ENCODE data around the gene SCO2. TPM values are rescaled to one million over a fixed set of nuclear protein-coding genes. Genes with fewer than 3 reads are reported as not detected.
"Not testable (repeated sequence)": the region's sequence is repeated elsewhere in the genome, so short reads cannot be mapped to it uniquely, and the experiment has no call there.

SCO2 gene
- total RNA-seq, 1 experiment from 2014 or later = 7.0 TPM

DNA sequence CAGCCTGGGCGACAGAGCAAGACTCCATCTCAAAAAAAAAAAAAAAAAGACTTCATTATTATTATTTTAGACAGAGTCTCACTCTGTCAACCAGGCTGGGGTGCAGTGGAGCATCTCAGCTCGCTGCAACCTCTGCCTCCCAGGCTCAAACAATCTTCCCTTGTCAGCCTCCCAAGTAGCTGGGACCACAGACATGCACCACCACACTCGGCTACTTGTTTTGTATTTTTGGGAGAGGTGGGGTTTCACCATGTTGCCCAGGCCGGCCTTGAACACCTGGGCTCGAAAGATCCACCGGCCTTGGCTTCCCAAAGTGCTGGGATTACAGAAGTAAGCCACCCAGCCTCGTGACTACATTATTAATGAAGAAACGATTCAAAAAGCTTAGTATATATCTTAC, 9.7 kb upstream of the SCO2 start:
- H3K4me3 ChIP-seq (replicated peaks in 1 of 2; ENCODE audit: low read depth in 1 of 2, low read length in 2 of 2) = no peak overlapping the region
- H3K9me2 ChIP-seq (ENCODE audit: insufficient read depth) = no peaks in the 10 kb centered on the region
- ChIA-PET POLR2A (interaction anchor here (2.3 kb wide), 1 partner anchor 10 kb away, joined by 7 read pairs; the partner anchor contains the start of gene KLHDC7B), CTCF (interaction anchor here (1.0 kb wide), 1 partner anchor 10 kb away, joined by 3 read pairs; the partner anchor contains the start of gene KLHDC7B), RAD21 (ENCODE audit: low non-redundant PET in 1 of 2, low total read pairs in 2 of 2, uncharacterized antibody in 2 of 2, unreplicated experiment in 2 of 2) (no interaction called here)
- intact Hi-C loops (cut with micrococcal nuclease) = no loop called here
- peaks cover 3 to 41% of the 10 kb centered on the region in 2 experiments; a peak in 3 of 4 replicates for H3K4me1 ChIP-seq (ENCODE audit: control insufficient read depth in 1 of 2, insufficient read depth in 2 of 2, low read length in 2 of 2)
- H3K36me3 ChIP-seq (ENCODE audit: control insufficient read depth in 1 of 2, insufficient read depth in 2 of 2, low read length in 2 of 2) = no peaks in the 10 kb centered on the region
- H4K20me1 ChIP-seq (ENCODE audit: insufficient read depth) = no peaks in the 10 kb centered on the region
- H3K4me2 ChIP-seq (ENCODE audit: low read length) = no peak overlapping the region
- H3K27me3 ChIP-seq (ENCODE audit: insufficient read depth, low read length) = no peaks in the 10 kb centered on the region
- no peaks in the 10 kb centered on the region for H3K79me2 ChIP-seq (ENCODE audit: insufficient read depth, low read length)
- DNase-seq (ENCODE audit: low read depth, low spot score) = no peak
- H3K9me3 ChIP-seq (ENCODE audit: control insufficient read depth in 1 of 2, insufficient read depth in 1 of 2, low read depth in 1 of 2, low read length in 2 of 2) = no peaks in the 10 kb centered on the region
- no peak overlapping the region for H2AFZ ChIP-seq (ENCODE audit: low read depth, low read length, poor library complexity, severe bottlenecking)
- H3K9ac ChIP-seq (ENCODE audit: low read length) = no peak overlapping the region
- H3K27ac ChIP-seq (ENCODE audit: low read depth, low read length) = no peak overlapping the region
- no TSS peak for BruUV-seq (replicated peaks)
- no peak for TF ChIP-seq ZNF274 (IDR thresholded peaks at IDR 0.05; ENCODE audit: low read depth, low read length)
- TF ChIP-seq, protein P1, sequence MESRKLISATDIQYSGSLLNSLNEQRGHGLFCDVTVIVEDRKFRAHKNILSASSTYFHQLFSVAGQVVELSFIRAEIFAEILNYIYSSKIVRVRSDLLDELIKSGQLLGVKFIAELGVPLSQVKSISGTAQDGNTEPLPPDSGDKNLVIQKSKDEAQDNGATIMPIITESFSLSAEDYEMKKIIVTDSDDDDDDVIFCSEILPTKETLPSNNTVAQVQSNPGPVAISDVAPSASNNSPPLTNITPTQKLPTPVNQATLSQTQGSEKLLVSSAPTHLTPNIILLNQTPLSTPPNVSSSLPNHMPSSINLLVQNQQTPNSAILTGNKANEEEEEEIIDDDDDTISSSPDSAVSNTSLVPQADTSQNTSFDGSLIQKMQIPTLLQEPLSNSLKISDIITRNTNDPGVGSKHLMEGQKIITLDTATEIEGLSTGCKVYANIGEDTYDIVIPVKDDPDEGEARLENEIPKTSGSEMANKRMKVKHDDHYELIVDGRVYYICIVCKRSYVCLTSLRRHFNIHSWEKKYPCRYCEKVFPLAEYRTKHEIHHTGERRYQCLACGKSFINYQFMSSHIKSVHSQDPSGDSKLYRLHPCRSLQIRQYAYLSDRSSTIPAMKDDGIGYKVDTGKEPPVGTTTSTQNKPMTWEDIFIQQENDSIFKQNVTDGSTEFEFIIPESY (IDR thresholded peaks at IDR 0.05; ENCODE audit: extremely low read depth, insufficient replicate concordance, low read length) = no peak
- no peak for TF ChIP-seq YY1 (IDR thresholded peaks at IDR 0.05; ENCODE audit: extremely low read depth, insufficient replicate concordance, low read depth, low read length)
- no peak for TF ChIP-seq FOSL1 (IDR thresholded peaks at IDR 0.05; ENCODE audit: low read depth)
- no peak for TF ChIP-seq EZH2phosphoT487 (IDR thresholded peaks at IDR 0.05; ENCODE audit: borderline replicate concordance)
- no peak for ATAC-seq

DNA sequence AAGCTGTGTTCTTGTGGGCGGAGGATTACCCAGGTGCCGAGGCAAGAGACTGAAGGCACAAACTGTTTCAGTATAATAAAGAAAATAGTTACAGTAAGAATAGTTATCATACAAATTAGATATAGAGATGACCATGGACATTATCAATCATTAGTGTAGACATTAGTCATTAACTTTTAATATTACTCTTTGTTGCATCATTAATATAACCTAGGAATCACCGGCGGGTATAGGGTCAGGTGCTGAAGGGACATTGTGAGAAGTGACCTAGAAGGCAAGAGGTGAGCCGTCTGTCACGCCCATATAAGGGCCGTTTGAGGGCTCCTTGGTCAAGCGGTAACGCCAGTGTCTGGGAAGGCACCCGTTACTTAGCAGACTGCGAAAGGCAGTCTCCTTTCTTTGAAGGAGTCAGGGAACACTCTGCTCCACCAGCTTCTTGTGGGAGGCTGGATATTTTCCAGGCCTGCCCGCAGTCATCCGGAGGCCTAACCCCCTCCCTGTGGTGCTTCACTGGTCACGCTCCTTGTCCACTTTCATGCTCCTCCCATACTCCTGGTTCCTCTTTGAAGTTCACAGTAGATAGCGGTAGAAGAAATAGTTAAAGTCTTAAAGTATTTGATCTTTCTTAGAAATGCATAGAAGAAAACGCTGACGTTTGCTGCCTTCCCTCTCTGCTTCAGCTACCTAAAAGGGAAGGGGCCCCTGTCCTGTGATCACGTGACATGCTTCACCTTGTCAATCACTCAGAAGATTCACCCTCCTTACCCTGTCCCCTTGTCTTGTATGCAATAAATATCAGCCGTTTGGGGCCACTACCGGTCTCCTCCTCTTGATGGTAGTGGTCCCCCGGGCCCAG, 8.7 kb upstream of the SCO2 start:
- H3K4me2 ChIP-seq (ENCODE audit: low read length); CTCF ChIA-PET; H2AFZ ChIP-seq (ENCODE audit: low read depth, low read length, poor library complexity, severe bottlenecking); H4K20me1 ChIP-seq (ENCODE audit: insufficient read depth); RAD21 ChIA-PET (ENCODE audit: low non-redundant PET in 1 of 2, low total read pairs in 2 of 2, uncharacterized antibody in 2 of 2, unreplicated experiment in 2 of 2); DNase-seq (ENCODE audit: low read depth, low spot score); H3K27ac ChIP-seq (ENCODE audit: low read depth, low read length); H3K4me3 ChIP-seq (replicated peaks in 1 of 2; ENCODE audit: low read depth in 1 of 2, low read length in 2 of 2); H3K36me3 ChIP-seq (ENCODE audit: control insufficient read depth in 1 of 2, insufficient read depth in 2 of 2, low read length in 2 of 2); H3K79me2 ChIP-seq (ENCODE audit: insufficient read depth, low read length); ATAC-seq; BruUV-seq (replicated peaks); H3K9ac ChIP-seq (ENCODE audit: low read length); H3K9me3 ChIP-seq (ENCODE audit: control insufficient read depth in 1 of 2, insufficient read depth in 1 of 2, low read depth in 1 of 2, low read length in 2 of 2); H3K9me2 ChIP-seq (ENCODE audit: insufficient read depth); H3K27me3 ChIP-seq (ENCODE audit: insufficient read depth, low read length): not testable (repeated sequence)
- intact Hi-C loops (cut with micrococcal nuclease) = loop anchor here (5.0 kb wide), 1 partner anchor 88 kb away; no protein-coding TSS in a partner anchor
- peaks cover 3 to 41% of the 10 kb centered on the region in 2 experiments; a peak in 3 of 4 replicates for H3K4me1 ChIP-seq (ENCODE audit: control insufficient read depth in 1 of 2, insufficient read depth in 2 of 2, low read length in 2 of 2)
- POLR2A ChIA-PET = interaction anchor here (2.3 kb wide), 1 partner anchor 11 kb away, joined by 7 read pairs; the partner anchor contains the start of gene KLHDC7B

All from HCT116 (cell line).